Stimulated activated CD4-positive, alpha-beta T cell treated with anti-CD3 and anti-CD28 coated beads, Interleukin-4, amount 100 ng/mL, for 24 hours (primary cell): ENCODE measurements around the gene ZNF883.

ENCODE experiments used
- DNase-seq: peaks from one replicate; pipeline ENCODE4 v3.0.0-alpha.2; 2020

Gene ZNF883

DNA sequence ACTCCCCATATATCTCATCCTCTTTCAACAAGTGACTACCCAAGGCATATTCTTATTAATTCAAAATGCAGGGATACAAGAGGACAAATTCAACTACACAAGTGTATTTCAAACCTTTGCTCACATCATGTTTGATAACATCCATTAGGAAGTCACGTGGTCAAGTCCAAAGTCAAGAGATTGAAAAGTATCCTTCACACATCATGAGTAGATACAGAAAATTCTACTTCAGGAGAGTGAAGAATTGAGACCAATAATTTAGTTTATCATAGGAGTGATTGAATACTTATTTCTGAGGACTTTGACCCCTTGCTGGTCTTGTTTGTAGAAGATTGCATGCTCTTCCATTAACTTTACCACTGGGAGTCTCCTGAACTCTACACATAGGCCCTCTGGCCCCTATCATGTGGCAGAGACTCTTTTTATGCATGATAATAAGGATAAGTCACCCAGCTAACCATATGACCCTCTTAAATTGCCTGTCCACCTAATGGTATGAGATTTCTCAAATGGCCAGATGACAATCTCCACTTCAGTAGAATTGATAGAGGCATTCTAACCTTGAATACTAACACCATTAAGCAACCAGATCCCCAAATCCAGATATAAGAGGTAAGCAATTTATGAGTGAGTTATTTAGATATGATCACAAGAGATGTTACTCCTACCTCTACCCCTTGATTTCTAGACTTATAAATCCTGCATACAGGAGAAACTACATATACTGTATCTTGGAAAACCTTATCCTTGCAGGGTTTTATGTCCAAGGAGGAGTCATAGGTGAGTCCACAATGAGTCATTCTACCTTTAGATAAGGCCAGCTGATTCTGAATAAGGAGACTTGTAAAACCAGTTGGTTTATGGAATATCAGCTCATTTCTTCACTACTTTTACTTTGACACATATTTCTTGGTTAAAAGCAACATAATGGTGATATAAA is 94.7 kb downstream of the ZNF883 start:
- no peak for DNase-seq

DNA sequence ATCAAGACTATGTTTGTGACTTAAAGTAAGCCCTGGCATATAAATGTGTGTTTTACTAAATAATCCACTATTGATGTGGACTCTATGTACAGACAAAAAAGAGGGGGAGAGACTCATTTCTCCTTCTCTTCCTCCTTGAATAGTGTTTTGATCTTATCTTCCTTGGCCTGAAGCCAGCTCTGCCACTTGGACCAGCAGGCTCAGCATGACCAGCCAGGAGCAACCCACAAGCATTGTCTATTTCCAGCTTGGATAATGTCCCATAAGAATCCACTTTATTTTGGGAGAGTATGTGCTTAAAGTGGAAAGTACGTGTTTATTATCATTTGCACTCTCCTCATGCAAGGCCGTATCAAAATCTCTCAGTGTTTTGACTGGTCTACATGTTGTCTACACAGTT is 97.5 kb downstream of the ZNF883 start:
- DNase-seq = no peak

DNA sequence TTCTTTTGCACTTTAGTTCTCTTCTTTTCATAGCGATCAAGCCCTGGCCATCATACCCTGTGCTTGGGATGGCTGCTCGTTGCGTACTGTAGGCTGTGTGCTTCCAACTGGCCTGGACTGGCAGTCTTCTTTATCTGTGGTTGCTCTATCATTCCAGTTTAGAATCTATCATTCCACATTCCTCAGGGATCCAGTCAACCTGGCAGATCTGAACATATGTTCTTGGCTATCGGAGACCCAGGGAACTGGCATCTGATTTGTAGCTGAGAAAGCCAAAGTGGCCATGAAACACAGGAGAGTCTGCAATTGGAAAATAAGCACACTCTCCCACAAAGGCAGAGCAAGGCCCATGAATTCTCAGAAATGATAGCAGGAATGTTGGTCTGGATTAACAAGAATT is 98.7 kb downstream of the ZNF883 start:
- no peak for DNase-seq

DNA sequence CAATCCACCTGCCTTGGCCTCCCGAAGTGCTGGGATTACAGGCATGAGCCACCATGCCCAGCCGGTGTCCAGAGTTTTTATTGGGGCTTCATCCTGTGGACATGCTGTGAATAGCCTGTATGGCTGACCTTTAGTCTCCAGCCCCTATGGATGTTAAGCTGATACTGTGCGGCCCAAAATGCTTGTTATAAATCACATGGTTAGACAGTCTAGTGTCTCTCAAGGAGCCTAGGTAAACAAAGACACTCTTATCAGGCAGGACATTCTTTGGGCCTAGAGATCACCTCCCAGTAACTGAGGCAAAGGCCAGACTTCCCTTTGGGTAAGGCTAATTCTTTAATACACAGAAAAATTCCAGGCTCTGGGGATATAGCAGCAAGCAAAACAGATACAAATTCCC is 99.4 kb downstream of the ZNF883 start:
- DNase-seq = no peak

DNA sequence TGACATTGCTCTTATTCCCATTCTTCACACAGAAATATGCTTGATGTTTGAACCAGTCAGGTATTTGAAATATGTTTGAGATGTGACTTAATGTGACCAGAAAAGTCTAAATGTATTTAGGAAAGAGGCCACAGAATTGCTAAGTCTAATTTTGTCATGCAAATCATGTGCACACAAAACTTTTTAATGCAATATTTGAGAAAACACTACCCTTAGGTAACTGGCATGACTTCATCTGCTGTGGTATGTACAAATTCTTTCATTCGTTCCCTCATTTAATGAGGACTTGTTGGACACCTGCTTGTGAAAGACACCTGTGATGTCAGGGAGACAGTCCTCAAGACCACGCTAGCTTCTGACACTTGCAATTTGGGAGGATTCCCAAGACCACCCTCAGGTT is 100.3 kb downstream of the ZNF883 start:
- DNase-seq = no peak
